Activated gamma-delta T cell (primary cell): ENCODE data around the gene FMN2.
"Not testable (repeated sequence)": the region's sequence is repeated elsewhere in the genome, so short reads cannot be mapped to it uniquely, and the experiment has no call there.

Experiments used
- DNase-seq: peaks from one replicate; lab custom pipeline; 2025; lab: John Stamatoyannopoulos, UW

FMN2 gene

DNA sequence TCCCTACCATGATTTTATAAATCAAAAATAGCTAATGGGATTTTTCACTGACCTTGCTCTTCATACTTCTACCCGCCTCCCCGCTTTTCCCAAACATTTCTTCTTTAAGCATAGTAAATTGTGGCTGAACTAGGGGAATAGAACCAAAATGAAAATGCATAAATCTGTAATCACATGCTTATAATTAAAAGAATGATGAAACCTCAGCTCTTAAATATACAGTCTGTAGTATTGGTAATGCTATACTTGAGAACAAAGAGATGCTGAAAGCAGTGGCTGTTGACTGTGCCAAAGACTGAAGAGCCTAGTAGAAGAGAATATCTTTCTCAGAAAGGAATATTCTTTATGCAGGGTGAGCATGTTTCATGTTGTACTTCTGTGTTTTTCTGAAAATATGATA lies 271.1 kb downstream of the FMN2 start:
- DNase-seq: no peak

DNA sequence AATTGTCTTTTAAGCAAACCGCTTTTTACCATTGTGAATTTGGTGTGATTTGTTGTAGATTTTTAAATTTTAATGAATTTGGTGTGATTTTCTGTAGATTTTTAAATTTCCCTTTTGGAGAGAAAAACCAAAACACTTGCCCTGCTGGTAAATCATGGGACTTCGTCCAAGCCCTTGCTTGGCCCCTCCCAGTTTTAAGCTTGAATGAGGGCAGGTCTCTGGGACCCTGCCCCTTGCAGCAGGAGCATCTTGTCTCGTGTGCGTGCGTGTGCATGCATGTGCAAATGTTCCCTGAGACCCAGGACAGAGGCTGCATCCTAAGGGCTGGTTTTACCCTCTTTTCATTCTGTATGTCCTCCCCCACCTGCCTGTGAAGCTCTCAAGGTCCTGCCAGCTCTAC lies 271.6 kb downstream of the FMN2 start:
- no peak for DNase-seq

DNA sequence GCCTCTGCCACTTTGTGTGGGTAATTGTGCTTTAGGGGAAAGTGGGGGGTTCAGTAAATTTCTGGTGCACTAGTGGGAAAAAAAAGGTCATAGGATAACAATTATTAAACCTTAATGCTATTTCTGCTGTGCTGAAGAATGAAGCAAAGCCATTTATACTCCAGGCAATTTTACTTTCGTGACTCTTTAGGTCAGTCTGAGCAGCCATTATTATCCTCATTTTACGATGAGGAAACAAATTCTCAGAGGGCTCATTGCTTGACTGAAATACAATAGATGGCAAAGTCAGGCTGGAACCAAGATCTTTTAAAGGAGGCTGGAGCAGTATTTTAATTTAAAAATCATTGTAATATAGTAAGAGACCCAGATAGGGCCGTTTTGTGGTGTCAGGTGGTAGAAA lies 272.2 kb downstream of the FMN2 start:
- no peak for DNase-seq

DNA sequence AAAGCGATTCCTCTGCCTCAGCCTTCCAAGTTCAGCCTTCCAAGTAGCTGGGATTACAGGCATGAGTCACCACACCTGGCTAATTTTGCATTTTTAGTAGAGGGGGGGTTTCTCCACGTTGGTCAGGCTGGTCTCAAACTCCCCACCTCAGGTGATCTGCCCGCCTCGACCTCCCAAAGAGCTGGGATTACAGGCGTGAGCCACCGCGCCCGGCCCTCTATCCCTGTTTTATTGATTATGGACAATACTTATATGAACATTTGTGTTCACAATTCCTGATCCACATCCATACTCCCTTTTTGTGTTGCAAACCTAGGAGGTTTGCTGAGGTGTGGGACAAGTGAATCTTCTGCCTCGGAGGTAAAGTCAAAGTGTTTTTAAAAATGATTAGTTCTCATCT lies 275.0 kb downstream of the FMN2 start:
- DNase-seq: no peak

DNA sequence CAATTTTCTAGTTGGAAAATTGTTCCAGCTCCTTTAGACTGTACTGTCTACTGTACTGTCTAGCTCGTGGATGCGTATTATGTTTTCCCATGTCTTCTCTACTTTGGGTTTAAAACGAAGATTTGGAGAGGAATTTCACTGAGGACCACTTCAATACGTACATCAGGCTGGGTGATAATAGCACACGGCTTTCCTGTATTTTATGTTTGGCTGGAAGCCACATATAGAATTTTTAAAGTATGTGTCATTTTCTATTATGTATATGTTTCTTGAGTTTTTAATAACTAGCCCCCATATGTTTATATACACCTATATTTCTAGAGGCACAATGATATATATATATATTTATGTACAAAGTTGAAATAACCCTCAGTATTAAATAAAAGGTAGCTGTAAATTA lies 293.9 kb downstream of the FMN2 start:
- DNase-seq: no peak

- no peak for DNase-seq
Measured at GRCh38 chr1:240385985-240386978, 294.6 kb downstream of the FMN2 start.

DNA sequence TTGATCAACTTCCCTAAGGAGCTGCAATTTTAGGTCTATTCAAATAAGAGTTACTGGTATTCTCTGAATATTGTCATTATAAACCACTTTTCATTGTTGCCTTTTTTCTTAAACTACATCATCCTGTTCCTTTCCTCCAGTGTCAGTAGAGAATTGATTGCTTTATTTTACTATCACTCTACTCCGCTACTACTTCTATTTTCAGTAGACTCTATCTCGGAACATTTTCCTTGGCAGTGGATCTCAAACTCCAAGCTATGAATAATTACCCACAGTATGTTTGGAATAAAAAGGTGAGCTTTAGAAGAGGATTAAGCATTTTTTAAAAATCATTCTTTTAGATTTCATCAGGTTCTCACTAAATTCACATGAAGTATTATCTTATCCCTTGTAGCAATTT lies 295.4 kb downstream of the FMN2 start:
- no peak for DNase-seq

DNA sequence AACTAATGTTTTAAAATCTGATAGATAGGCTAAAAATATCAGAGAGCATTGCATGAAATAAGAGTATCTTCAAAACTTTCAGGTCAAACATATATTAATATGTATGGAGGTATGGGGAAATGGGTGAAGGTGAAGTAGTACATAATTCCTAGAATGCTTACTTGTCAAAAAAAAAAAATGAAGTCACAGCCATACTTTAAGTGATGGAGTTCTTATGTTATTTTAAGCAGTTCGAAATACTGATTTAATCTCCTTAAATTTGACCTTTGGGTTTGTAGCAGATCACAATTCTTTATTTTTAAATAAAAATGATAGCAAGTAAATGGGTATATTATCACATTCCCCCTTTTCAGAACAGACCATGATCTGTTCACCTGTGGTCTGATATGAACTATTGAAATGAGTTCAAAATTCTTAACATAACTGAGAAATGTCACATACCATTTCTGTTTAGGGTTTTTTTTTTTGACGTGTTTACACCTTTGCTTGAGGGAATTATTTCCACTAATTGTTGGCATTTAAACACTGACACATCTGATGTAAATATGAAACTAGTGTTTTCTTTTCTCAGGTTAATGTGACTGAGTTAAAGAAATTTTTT lies 300.1 kb downstream of the FMN2 start:
- no peak for DNase-seq

DNA sequence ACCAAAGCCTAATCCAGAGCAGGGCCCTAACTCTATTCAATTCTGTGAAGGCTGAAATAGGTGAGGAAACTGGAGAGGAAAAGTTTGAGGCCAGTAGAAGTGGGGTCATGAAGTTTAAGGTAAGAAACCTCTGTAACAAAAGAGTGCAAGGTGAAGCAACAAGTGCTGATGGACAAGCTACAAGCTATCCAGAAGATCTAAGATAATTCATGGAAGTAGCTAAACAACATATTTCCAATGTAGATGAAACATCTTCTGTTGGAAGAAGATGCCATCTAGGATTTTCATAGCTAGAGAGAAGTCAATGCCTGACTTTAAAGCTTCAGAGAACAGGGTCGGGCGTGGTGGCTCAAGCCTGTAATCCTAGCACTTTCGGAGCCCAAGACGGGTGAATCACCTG lies 302.7 kb downstream of the FMN2 start:
- DNase-seq: no peak

GRCh38 chr1:240395336-240395735 lies 303.7 kb downstream of the FMN2 start:
- DNase-seq: no peak

GRCh38 chr1:240399381-240399780 lies 307.7 kb downstream of the FMN2 start:
- DNase-seq: no peak

GRCh38 chr1:240401731-240402130 lies 310.0 kb downstream of the FMN2 start:
- DNase-seq: no peak

GRCh38 chr1:240402326-240402725 lies 310.6 kb downstream of the FMN2 start:
- no peak for DNase-seq

GRCh38 chr1:240404286-240404685 lies 312.6 kb downstream of the FMN2 start:
- DNase-seq: no peak

DNA sequence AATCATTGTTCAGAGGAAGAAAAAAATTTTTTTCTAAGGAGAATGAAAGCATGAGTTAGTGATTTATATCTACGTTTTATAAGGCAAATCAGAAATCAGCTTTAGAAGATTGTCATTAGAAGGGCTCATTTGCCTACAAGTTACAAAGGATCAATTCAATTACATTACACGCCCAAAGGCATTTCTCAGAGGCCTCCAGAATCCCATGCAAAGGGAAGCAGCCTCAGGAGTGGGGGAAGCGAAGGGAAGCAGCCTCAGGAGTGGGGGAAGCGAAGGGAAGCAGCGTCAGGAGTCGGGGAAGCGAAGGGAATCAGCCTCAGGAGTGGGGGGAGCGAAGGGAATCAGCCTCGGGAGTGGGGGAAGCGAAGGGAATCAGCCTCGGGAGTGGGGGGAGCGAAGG lies 314.1 kb downstream of the FMN2 start:
- no peak for DNase-seq

- DNase-seq: no peak
Measured at GRCh38 chr1:240407407-240407806, 315.7 kb downstream of the FMN2 start.

DNA sequence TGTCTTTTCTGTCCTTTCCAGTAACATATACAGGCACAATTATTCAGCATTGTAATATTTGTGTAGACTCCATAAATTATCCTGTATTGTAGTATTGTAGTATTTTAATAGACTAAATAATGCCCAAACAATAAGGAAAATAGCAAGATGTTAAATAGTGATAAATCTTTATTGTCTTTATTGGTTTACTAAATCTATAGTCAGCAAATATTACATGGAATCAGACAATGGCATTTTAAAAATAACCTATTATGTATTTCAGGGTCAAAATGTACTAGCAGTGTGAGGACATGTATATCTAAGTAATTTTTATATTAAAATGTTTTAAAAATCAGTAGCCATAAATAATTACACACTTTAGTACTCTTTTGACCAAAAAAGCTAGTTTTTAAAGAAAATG lies 317.9 kb downstream of the FMN2 start:
- no peak for DNase-seq

DNA sequence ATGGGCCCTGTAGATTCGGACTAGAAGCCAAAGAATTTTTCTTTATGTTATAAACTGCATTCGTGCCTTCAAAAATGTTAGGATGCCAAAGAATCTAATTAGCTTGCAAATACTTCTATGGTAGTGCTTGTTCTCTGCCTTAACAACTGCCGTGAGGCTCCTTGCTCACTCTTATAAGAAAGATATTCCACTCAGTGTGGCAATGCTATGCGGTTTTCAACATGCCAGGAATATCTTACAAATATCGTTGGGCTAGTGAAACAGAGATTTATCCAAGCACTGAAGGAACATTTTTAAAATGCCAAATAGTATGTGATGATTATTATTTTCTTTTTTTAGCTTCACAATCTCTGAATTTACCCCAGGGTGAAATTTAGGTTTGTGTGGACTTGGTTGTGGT lies 322.0 kb downstream of the FMN2 start:
- no peak for DNase-seq

DNA sequence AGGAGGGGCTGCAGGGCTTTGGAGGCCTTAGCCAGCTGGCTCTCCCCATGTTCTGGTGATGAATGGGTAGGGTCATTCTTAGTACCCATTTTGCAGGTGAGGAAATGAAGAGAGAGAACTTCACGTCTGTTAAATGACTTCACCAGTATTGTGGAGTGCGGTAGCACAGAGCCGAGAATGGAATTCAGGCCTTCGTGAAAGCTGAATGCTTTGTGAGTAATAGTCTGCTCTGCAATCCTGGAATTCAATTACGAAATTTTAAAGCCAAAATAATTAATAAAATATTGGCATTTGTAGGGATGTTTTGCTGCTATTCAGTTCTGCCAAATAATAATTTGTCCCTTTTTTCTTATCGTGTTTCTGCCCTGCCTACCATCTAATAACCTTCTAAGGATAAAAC lies 322.6 kb downstream of the FMN2 start:
- DNase-seq: no peak

GRCh38 chr1:240415011-240415410 lies 323.3 kb downstream of the FMN2 start:
- not testable (repeated sequence) for DNase-seq

GRCh38 chr1:240415532-240415931 lies 323.8 kb downstream of the FMN2 start:
- no peak for DNase-seq

DNA sequence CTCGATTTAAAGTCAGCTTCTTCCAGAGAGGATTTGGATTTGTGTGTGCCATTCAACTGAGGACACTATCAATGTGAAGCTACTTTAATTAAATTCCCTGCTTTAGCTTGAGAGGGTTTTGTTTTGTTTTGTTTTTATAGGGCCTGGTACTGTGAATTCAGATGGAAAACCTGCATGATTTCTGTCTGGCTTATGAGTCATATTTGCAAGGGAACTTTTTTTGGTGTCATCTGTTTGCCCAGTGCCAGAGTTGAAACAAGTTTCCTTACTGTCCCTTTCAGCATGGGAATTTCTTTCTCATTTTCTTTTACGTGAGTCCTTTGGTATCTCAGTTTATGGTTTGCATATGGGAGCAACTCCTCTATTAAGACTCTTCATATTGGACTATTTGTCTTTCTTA lies 325.6 kb downstream of the FMN2 start:
- DNase-seq: no peak

- DNase-seq: no peak
Measured at GRCh38 chr1:240420766-240421165, 329.1 kb downstream of the FMN2 start.
